ENCODE results near the gene BICRAL.
"Not testable (repeated sequence)": the region's sequence is repeated elsewhere in the genome, so short reads cannot be mapped to it uniquely, and the experiment has no call there.

BICRAL gene

DNA sequence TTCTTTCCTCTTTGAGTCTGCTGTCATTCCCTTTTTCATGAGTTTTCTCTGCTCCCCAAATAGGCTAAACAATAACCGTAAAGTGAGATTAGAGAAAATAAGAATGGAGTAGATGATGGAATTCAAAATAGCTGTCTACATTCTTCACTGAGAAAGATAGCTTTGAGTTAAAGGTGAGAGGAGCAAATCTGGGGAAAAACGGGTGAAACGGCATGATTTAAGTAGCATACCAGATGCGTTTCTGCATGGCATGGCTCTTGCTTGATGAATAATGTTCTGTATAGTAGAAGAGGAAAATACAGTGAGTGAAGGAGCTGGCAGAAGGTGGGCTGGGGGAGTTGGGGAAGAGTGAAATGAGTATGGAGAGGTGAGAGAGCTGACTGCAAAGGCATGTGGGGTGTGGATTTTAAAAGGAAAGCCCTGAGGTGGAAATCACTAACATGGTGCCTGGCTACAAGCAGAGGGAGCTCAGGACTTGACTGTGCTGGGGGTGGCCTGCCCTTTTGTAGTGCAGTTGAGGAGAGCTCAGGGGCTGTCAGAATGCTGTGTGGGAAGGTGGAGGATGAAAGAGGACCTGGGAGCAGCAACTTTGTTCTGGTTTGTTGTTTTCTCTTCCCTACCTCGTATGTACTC, 8.8 kb downstream of the BICRAL start:
- DNase-seq (ENCODE audit: low read depth, low spot score): peak; percentile 5

DNA sequence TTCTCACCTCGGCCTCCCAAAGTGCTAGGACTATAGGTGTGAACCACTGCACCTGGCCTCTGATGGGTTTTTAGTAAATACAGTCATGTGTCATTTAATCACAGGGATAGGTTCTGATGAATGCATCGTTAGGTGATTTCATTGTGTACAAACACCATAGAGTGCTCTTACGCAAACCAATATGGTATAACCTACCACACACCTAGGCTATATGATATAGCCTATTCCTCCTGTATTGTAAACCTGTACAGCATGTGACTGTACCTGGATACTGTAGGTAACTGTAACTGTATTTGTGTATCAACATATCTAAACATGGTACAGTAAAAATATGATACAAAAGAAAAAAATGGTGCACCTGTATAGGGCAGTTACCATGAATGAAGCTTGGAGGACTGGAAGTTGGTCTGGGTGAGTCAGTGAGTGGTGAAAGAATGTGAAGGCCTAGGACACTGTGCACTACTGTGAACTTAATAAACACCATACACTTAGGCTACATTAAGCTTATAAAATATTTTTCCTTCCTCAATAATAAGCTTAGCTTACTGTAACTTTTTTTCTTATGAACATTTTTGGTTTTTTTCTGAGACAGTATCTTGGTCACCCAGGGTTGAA, 10.0 kb downstream of the BICRAL start:
- DNase-seq (ENCODE audit: low read depth, low spot score): no peak

DNA sequence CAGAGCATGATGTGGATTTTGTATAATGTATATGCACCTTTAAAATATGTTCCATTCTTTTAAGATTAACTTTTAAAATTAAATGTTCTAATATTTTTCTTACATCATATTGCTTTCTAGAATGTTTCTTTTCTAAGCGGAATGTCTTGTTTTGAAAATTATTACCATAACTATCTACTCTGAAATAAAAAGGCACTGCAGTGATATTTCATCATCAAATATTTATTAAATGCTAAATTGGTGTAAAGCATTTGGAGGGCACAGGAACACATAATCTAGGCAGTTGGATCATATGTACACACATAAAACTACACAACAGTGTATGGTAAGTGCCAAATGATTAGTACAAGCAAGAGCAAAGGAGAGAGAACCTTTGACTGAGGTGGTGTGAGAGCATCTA, 13.8 kb downstream of the BICRAL start:
- DNase-seq (ENCODE audit: low read depth, low spot score): no peak

DNA sequence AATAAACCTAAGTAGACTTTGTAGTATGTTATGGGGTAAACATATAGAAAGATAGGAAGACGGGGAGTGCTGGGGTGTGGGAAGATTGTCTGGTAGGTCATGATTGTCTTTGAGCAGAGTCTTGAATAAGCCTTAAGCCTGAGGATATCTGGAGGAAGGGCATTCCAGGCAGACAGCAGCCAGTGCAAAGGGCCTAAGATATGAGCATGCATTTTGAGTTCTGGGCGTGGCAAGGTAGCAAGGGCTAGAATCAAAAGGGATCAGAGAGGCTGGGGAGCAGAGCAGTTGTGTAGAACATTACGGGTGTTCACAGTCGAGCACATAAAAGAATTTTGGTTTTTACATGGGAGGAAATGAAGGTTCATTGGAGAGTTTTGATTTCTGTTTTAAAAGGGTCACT, 14.3 kb downstream of the BICRAL start:
- DNase-seq (ENCODE audit: low read depth, low spot score): no peak

DNA sequence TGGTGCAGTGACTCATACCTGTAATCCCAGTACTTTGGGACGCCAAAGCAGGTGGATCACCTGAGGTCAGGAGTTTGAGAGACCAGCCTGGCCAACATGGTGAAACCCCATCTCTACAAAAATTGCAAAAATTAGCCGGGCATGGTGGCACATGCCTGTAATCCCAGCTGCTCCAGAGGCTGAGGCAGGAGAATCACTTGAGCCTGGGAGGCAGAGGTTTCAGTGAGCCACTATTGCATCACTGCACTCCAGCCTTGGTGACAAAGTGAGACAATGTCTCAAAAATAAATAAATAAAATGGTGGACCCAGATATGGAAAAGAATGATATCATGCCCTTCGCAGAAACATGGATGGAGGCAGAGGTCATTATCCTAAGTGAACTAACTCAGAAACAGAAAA, 15.8 kb downstream of the BICRAL start:
- not testable (repeated sequence) for DNase-seq (ENCODE audit: low read depth, low spot score)

DNA sequence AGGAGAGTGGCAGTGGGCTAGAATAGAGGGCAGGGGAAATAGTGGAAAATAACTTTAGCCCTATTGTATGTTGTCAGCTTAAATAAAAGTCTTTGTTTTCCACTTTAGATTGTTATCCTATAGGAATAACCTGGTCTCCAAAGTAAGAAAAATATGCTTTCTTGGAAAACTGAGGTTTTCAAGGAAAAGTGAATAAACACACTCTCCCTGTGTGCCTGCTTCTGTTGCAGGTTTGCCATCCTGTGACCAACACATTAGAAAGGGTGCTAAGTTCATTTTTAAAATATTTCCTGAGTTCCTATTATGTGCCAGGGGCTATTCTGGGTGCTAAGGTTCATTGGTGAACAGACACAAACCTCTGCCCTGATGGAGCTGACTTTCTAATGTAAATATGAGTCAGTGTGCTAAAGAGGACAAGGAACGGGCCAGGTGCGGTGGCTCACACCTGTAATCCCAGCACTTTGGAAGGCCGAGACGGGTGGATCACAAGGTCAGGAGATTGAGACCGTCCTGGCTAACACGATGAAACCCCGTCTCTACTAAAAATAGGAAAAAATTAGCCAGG, 23.5 kb downstream of the BICRAL start:
- DNase-seq (ENCODE audit: low read depth, low spot score): no peak

DNA sequence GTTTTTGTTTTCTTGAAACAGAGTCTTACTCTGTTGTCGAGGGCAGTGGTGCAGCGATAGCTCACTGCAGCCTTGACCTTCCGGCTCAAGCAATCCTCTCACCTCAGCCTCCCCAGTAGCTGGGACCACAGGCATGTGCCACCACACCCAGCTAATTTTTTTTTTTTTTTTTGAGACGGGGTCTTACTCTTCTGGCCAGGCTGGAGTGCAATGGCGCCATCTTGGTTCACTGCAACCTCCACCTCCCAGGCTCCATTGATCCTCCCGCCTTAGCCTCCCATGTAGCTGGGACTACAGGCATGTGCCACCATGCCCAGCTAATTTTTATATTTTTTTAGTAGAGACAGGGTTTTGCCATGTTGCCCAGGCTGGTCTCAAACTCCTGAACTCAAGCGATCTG, 24.5 kb downstream of the BICRAL start:
- DNase-seq (ENCODE audit: low read depth, low spot score): not testable (repeated sequence)

DNA sequence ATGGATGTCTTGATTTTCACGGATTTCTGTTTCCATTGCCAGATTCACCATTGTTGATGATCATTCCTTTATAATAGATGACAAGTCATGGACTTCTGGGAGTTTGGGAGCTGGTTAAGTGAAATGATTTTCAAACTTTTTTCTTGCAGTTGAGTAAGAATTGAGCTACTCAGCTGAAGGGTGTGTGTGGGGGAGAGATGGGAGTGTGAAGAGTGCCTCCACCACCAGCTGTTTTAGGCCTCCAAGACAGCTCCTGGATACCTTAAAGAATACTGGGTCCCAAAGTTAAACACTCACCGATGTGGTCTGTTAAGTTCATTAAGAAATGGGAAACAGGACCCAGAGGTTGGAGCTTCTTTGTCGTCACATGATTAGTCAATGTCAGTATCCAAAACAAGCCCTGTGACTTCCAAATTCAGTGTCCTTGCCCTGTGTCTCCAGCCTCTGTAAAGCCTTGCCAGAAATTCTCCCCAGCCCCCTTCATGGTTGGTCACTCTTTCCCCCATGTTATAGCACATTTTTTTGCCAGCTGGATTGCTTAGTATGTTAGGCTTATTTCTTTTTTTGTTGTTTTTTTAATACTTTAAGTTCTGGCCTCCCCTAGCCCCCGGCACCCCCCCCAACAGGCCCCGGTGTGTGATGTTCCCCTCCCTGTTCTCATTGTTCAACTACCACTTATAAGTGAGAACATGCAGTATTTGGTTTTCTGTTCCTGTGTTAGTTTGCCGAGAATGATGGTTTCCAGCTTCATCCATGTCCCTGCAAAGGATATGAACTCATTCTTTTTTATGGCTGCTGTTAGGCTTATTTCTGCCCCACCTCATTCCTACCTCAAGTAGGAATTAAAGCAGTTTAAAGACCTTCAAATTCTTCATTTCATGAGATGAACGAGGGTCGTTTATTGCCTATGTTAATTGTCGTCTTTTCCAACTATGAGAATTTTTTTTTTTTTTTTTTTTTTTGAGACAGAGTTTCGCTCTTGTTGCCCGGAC, 26.9 kb downstream of the BICRAL start:
- no peak for DNase-seq (ENCODE audit: low read depth, low spot score)

DNA sequence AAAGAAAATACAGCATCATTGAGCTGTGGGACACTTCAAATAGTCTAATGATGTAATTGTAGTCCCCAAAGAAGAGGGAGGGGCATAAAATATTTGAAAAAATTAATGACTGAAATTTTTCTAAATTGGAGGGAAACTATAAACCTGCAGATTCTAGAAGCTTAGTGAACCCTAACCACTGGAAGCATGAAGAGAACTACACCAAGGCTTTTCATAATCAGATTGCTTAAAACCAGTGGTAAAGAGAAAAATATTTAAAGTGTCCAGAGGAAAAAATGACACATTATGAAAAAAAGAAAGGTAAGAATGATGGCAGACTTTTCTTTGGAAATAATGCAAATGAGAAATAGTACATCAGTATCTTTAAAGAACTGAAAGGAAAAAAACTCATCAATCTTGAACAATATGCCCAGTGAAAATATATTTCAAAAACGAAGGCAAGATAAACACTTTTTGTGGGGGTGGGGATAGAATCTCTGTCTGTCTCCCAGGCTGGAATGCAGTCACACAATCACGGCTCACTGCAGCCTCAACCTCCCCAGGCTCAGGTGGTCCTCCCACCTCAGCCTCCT, 31.3 kb downstream of the BICRAL start:
- DNase-seq (ENCODE audit: low read depth, low spot score): no peak

DNA sequence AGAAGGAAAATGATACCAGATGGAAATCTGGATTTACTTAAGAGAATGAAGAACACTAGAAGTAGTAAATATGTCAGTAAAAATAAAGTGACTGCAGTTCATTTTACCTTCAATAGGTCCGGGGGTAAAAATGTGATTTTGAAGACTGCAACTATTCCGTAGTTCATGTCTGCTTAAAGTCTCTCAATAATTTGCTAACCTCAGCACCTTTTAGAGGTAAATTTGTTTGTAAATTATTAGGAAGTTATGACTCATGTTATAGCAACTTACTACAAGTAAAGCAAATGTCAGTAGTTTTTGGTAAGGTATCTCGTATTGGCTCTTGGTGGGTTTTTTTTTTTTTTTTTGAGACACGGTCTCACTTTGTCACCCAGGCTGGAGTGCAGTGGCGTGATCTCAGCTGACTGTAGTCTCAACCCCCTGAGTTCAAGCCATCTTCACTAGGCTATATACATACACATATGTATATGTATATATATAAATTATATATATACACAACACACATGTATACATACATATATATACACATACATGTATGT, 32.1 kb downstream of the BICRAL start:
- DNase-seq (ENCODE audit: low read depth, low spot score): no peak

DNA sequence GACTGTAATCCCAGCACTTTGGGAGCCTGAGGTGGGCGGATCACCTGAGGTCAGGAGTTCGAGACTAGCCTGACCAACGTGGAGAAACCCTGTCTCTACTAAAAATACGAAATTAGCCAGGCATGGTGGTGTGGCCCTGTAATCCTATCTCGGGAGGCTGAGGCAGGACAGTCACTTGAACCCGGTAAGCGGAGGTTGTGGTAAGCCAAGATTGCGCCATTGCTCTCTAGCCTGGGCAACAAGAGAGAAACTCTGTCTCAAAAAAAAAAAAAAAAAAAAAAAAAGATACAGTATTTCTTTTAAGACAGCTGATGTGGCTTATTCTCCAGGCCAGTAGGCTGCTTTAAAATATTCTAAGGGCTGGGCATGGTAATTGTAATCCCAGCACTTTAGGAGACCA, 33.9 kb downstream of the BICRAL start:
- not testable (repeated sequence) for DNase-seq (ENCODE audit: low read depth, low spot score)

DNA sequence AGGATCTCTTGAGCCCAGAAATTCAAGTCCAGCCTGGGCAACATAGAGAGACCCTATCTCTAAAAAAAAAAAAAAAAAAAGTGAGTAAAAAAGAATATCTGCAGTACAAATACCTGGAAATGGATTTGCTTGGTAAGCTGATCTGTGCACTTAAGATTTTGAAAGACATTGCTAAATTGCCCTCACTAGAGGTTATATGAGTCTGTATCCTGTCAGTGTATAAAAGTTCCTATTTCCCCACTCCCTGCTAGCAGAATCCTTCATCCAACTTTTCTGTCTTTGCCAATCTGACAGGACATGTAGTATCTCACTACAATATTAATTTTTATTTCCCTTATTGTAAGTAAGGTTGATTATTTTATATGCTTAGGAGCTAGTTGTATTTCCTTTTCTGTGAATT, 36.1 kb downstream of the BICRAL start:
- DNase-seq (ENCODE audit: low read depth, low spot score): no peak

DNA sequence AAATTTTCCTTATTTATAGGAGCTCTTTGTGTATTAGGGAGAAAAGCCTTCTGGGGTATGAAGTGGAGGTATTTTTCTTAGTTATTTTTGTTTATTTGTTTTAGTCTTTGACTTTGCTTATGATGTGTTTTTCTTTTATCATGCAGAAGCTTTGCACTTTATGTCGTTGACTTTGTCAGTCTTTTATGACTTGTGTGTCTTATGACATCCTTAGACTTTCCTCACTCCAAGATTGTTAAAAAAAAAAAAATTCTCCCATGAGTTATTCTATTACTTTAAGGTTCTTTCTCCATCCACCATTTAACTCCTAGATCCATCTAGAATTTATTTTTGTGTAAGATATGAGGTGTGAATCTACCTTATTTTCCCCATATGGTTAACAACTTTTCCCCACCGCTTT, 36.6 kb downstream of the BICRAL start:
- DNase-seq (ENCODE audit: low read depth, low spot score): no peak

DNA sequence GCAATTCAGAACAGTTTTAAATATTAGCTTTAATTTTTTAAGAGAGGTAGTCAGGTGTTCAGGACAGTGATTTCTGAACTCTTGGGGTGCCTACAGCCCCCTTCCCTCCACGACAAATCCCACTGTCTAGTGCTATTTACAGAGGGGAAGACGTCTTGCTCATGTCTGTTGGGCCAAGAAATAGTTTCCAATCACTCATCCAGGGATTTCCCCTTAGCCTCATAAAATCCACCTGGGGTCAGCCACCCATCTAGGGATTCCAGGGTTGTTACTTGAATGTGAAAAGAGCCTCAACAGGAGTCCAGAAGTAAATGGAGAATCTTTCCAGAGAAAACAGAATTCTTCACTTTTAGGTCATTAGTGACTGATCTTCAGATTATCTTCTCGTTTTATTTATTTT, 37.0 kb downstream of the BICRAL start:
- DNase-seq (ENCODE audit: low read depth, low spot score): no peak

DNA sequence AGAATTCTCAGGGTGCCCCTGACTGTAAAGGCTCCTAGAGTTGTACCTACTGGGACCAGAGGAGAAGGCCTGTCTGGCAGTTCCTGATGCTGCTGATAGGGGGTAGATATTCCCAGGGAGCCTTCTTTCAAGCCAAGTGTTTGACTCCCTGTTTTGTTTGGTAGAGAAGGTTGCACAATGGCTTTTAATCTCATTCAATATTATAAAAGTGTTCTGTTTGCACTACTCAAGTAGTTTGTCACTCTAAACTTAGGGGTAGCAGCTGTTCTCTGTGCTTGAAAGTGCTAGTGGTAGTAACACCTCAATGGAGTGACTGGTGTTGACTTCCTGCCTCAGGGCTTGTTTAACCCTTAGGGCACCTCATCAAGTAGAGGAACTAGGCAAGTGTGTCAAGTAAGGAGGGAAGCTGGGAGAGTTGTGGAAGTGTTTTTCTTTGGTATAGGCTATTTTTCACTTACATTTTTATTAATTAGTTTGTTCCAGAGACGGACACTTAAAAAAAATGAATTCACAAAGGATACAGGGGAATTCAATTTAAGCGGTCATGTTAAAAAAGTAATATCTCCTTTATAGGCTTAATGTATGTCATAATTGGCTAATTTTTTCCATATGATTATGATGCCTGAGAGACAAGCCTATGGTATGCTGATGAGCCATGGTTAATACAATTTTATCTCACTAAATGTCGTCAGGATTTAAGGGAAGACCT, 38.1 kb downstream of the BICRAL start:
- DNase-seq (ENCODE audit: low read depth, low spot score): no peak

DNA sequence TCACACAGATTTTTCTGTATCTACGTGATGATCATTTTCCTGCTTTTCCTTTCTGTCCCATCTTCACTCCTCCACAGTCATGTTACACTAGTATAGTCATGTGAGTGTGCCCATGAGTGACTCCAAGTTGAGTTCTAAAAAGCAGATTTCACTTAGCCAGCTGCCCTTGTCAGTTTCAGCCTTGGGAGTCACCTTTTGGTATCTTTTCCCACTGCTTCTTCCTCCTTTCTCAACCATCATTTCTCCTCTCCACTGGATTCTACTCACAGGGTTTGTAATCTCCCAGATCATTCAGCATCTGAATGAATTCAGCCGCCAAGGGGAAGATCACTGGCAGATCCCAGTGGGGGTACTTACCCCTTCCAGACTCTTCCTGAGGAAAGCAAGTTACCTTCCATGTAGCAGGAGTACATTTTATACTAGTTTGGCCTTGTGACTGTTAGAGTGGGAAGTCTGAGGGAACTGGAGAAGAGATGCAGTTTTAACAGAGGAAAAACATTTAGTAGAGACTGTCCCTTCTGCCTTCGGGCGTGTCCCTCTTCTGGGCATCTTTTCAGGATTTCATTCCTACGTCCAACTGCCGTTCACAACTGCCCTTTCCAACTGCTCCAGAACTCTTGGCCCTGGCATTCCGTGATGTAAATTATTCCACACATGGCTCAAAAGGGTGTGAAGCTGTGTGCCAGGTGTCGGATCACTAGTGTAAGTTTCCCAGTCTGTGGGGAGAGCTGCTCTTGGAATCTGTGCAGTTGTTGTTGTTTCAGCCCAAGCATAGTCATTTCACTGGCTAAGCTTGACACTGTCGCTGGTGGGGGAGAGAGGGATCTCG, 38.9 kb downstream of the BICRAL start:
- DNase-seq (ENCODE audit: low read depth, low spot score): peak; percentile 6

DNA sequence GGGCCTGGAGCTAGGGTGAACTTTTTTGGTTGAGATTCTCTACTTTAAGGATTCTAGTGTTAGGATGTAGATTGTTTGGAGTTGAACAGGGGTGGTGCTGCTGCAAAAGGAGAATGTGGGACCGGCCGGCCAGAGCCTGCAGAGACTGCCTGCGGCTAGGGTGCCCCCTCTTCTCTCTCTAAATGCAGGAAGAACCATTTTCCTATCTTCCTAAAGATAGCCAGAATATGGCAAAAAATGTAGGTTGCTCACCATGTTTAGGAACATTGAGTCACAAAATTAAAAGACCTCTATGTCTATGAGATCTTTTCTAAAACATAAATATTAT, 39.5 kb downstream of the BICRAL start:
- no peak for DNase-seq (ENCODE audit: low read depth, low spot score)

DNA sequence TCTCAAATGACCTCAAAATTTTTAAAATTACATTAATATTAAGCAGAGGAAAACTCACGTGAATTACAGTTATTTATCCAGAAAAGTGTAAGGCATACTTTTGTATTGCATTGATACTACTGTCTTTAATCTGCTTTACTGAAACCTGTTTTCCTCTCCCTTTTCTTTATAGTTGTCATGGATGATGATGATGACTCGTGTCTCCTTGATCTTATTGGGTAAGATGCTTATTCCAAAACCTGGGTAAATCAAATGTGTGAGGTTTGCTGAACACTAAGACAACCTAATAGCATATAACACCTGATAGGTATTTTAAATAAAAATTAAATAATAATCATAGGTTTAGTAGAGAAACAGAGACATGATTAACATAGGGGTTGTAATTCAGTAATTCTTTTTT, 40.0 kb downstream of the BICRAL start:
- DNase-seq (ENCODE audit: low read depth, low spot score): no peak

DNA sequence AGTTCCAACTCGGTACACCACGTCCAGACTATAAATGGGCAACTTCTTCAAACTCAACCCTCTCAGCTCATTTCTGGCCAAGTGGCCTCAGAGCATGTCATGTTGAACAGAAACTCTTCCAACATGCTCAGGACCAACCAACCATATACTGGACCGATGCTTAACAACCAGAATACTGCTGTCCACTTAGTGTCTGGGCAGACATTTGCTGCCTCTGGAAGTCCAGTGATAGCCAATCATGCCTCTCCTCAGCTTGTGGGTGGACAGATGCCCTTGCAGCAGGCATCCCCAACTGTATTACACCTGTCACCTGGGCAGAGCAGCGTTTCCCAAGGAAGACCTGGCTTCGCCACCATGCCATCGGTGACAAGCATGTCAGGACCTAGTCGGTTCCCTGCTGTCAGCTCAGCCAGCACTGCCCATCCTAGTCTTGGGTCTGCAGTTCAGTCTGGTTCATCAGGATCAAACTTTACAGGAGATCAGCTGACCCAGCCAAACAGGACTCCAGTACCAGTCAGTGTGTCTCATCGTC, 47.8 kb downstream of the BICRAL start:
- DNase-seq (ENCODE audit: low read depth, low spot score): no peak

DNA sequence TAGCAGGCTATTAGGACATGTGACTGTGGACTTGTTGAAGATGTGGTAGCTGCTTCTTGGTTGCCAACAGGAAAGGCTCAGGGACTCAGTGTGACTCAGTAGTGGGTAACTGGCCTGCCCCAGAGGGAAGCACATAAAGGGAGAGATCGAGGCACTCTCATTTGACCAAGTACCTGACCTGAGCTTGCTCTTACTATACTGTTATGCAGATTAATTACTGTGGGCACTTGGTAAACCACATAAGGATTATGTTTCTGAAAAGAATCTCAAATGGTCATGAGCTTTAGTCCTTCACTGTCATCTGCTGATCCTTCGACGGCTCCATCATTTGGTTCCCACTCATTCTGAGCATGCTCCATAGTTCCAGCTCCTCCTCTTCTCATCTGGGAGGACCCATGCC, 49.4 kb downstream of the BICRAL start:
- DNase-seq (ENCODE audit: low read depth, low spot score): peak; percentile 42
